Natural killer cell treated with Interleukin-12 subunit alpha and Interleukin-12 subunit beta and Interleukin-15 and Interleukin-18, amount 100 ng/mL, for 72 hours (primary cell): ENCODE measurements around the gene CA14. TPM values are rescaled to one million over a fixed set of nuclear protein-coding genes. Genes with fewer than 3 reads are reported as not detected.
"Not testable (repeated sequence)": the region's sequence is repeated elsewhere in the genome, so short reads cannot be mapped to it uniquely, and the experiment has no call there.

Experiments used
- ATAC-seq, 2 donors: fragments of 150-1000 bp; cut with Tn5 transposase in 1 of 2; sonication (Bioruptor Pico), chemical (Tn5 transposase) in 1 of 2; 2 replicates each; pipeline ENCODE4 v1.10.0; 2021
- DNase-seq: peaks from one replicate; pipeline ENCODE4 v3.0.0; 2022; ENCODE audit warnings: low spot score
- H3K27ac Mint-ChIP-seq, 2 donors: 1 replicate in 1 of 2; 2 replicates in 1 of 2; pipeline ENCODE4 v1.8.0; 2022; ENCODE audit warnings: mixed read lengths in 2 of 2, mild to moderate bottlenecking in 1 of 2, moderate library complexity in 1 of 2
- H3K27me3 Mint-ChIP-seq, 2 donors: 1 replicate in 1 of 2; 2 replicates in 1 of 2; pipeline ENCODE4 v1.8.0; 2022; ENCODE audit warnings: mixed read lengths in 2 of 2
- H3K36me3 Mint-ChIP-seq: one replicate; pipeline ENCODE4 v1.8.0; 2022; ENCODE audit warnings: mixed read lengths
- H3K4me1 Mint-ChIP-seq, 2 donors: 1 replicate in 1 of 2; 2 replicates in 1 of 2; pipeline ENCODE4 v1.8.0; 2022; ENCODE audit warnings: low read depth in 2 of 2, mixed read lengths in 2 of 2, mild to moderate bottlenecking in 1 of 2
- H3K4me3 Mint-ChIP-seq: one replicate; pipeline ENCODE4 v1.8.0; 2022; ENCODE audit warnings: mixed read lengths
- H3K9me3 Mint-ChIP-seq: 2 replicates; pipeline ENCODE4 v1.8.0; 2022; ENCODE audit warnings: mixed read lengths
- total RNA-seq, 2 donors: library from RNA; stranded (reverse); gene quantifications; one replicate each; pipeline ENCODE4 v1.2.3, GENCODE V29; 2022

CA14 gene
- total RNA-seq, 2 donors from 2014 or later: not detected

GRCh38 chr1:150228246-150228645 is 29.3 kb upstream of the CA14 start:
- Mint-ChIP-seq H3K36me3 (peaks cover 33% of the 10 kb centered on the region), H3K4me1 (peaks cover 10 to 19% of the 10 kb centered on the region in 2 donors)
- not testable (repeated sequence) for H3K4me3 Mint-ChIP-seq, H3K9me3 Mint-ChIP-seq, DNase-seq, H3K27ac Mint-ChIP-seq, ATAC-seq, H3K27me3 Mint-ChIP-seq

- H3K27ac Mint-ChIP-seq, DNase-seq, H3K27me3 Mint-ChIP-seq, H3K9me3 Mint-ChIP-seq, ATAC-seq, H3K36me3 Mint-ChIP-seq, H3K4me3 Mint-ChIP-seq: not testable (repeated sequence)
- peaks cover 13 to 18% of the 10 kb centered on the region in 2 donors for H3K4me1 Mint-ChIP-seq
Observed at GRCh38 chr1:150232921-150233320, 24.7 kb upstream of the CA14 start.

- Mint-ChIP-seq H3K9me3 (no peaks in the 10 kb centered on the region), H3K27me3 (peaks cover 0 to 2% of the 10 kb centered on the region in 2 donors), H3K27ac (no peak overlapping the region)
Observed at GRCh38 chr1:150233359-150234308, 23.9 kb upstream of the CA14 start.

GRCh38 chr1:150234309-150234565 is 23.3 kb upstream of the CA14 start:
- H3K4me3 Mint-ChIP-seq: no peak overlapping the region
- no peak for ATAC-seq
- DNase-seq: no peak
- H3K27me3 Mint-ChIP-seq: peaks cover 0 to 2% of the 10 kb centered on the region in 2 donors
- H3K4me1 Mint-ChIP-seq: peaks cover 13 to 18% of the 10 kb centered on the region in 2 donors
- H3K27ac Mint-ChIP-seq: no peak overlapping the region
- H3K36me3 Mint-ChIP-seq: no peaks in the 10 kb centered on the region
- H3K9me3 Mint-ChIP-seq: no peaks in the 10 kb centered on the region

More at GRCh38 chr1:150233359-150234308, 23.9 kb upstream of the CA14 start:
- ATAC-seq (no peak), DNase-seq (no peak)
- Mint-ChIP-seq H3K36me3 (peaks cover 5% of the 10 kb centered on the region), H3K4me1 (peaks cover 13 to 18% of the 10 kb centered on the region in 2 donors), H3K4me3 (no peak overlapping the region)

GRCh38 chr1:150234566-150235293 is 22.8 kb upstream of the CA14 start:
- peak; percentile 97 for DNase-seq
- Mint-ChIP-seq H3K4me1 (peaks cover 13 to 18% of the 10 kb centered on the region in 2 donors), H3K36me3 (no peaks in the 10 kb centered on the region), H3K27ac (no peak overlapping the region), H3K9me3 (no peaks in the 10 kb centered on the region), H3K27me3 (peaks cover 0 to 2% of the 10 kb centered on the region in 2 donors), H3K4me3 (no peak overlapping the region)
- peak; percentile 78 to 83 for ATAC-seq

- Mint-ChIP-seq H3K9me3 (no peaks in the 10 kb centered on the region), H3K27ac (no peak overlapping the region), H3K4me3 (no peak overlapping the region), H3K4me1 (peaks cover 13 to 18% of the 10 kb centered on the region in 2 donors), H3K36me3 (no peaks in the 10 kb centered on the region), H3K27me3 (peaks cover 0 to 2% of the 10 kb centered on the region in 2 donors)
- DNase-seq (no peak), ATAC-seq (peak in 1 of 2 donors; percentile 2)
Observed at GRCh38 chr1:150235294-150235851, 22.2 kb upstream of the CA14 start.

- H3K4me1 Mint-ChIP-seq: peaks cover 13 to 18% of the 10 kb centered on the region in 2 donors
- no peak within 1 kb of the TSS for H3K27ac Mint-ChIP-seq
- H3K9me3 Mint-ChIP-seq: no peaks in the 10 kb centered on the region
- no peak within 1 kb of the TSS for H3K4me3 Mint-ChIP-seq
- peaks cover 0 to 2% of the 10 kb centered on the region in 2 donors for H3K27me3 Mint-ChIP-seq
- peak; percentile 95 for DNase-seq
- H3K36me3 Mint-ChIP-seq: no peaks in the 10 kb centered on the region
- peak; percentile 94 for ATAC-seq
Observed at GRCh38 chr1:150235852-150236613, 21.5 kb upstream of the CA14 start, which contains the start of gene ANP32E. TSS of gene ANP32E (minus strand) at chr1:150236112. CDS start at chr1:150235786, 326 bp downstream.

GRCh38 chr1:150236614-150237100 is 20.9 kb upstream of the CA14 start:
- Mint-ChIP-seq H3K4me1 (peaks cover 13 to 18% of the 10 kb centered on the region in 2 donors), H3K9me3 (no peaks in the 10 kb centered on the region), H3K27me3 (peaks cover 0 to 2% of the 10 kb centered on the region in 2 donors), H3K36me3 (no peaks in the 10 kb centered on the region), H3K4me3 (no peak overlapping the region), H3K27ac (no peak overlapping the region)
- DNase-seq (no peak), ATAC-seq (no peak)

GRCh38 chr1:150237176-150237575 is 20.4 kb upstream of the CA14 start:
- peaks cover 13 to 18% of the 10 kb centered on the region in 2 donors for H3K4me1 Mint-ChIP-seq
- not testable (repeated sequence) for H3K36me3 Mint-ChIP-seq, DNase-seq, H3K27me3 Mint-ChIP-seq, H3K4me3 Mint-ChIP-seq, ATAC-seq, H3K9me3 Mint-ChIP-seq, H3K27ac Mint-ChIP-seq

GRCh38 chr1:150237746-150238145 is 19.8 kb upstream of the CA14 start:
- no peak overlapping the region for H3K27ac Mint-ChIP-seq
- H3K27me3 Mint-ChIP-seq: peaks cover 0 to 2% of the 10 kb centered on the region in 2 donors
- no peaks in the 10 kb centered on the region for H3K9me3 Mint-ChIP-seq
- DNase-seq (no peak), ATAC-seq (no peak)
- H3K4me1 Mint-ChIP-seq: peaks cover 13 to 16% of the 10 kb centered on the region in 2 donors
- H3K4me3 Mint-ChIP-seq: no peak overlapping the region
- H3K36me3 Mint-ChIP-seq: no peaks in the 10 kb centered on the region

- no peak overlapping the region for H3K27ac Mint-ChIP-seq
- no peaks in the 10 kb centered on the region for H3K4me1 Mint-ChIP-seq
- no peak overlapping the region for H3K4me3 Mint-ChIP-seq
- DNase-seq: no peak
- no peaks in the 10 kb centered on the region for H3K36me3 Mint-ChIP-seq
- no peaks in the 10 kb centered on the region for H3K9me3 Mint-ChIP-seq
- H3K27me3 Mint-ChIP-seq: peaks cover 0 to 2% of the 10 kb centered on the region in 2 donors
- no peak for ATAC-seq
Observed at GRCh38 chr1:150243003-150243402, 14.6 kb upstream of the CA14 start.

- DNase-seq (no peak), ATAC-seq (no peak)
- Mint-ChIP-seq H3K27me3 (peaks cover 0 to 4% of the 10 kb centered on the region in 2 donors), H3K4me3 (no peak overlapping the region), H3K9me3 (no peaks in the 10 kb centered on the region), H3K36me3 (no peaks in the 10 kb centered on the region), H3K4me1 (no peaks in the 10 kb centered on the region), H3K27ac (no peak overlapping the region)
Observed at GRCh38 chr1:150249936-150250335, 7.6 kb upstream of the CA14 start.

GRCh38 chr1:150256198-150256553 is 1.4 kb upstream of the CA14 start:
- peak overlapping the region; percentile 76 for H3K4me3 Mint-ChIP-seq
- no peak overlapping the region for H3K27ac Mint-ChIP-seq
- ATAC-seq (no peak), DNase-seq (no peak)
- no peaks in the 10 kb centered on the region for H3K36me3 Mint-ChIP-seq
- peaks cover 31 to 34% of the 10 kb centered on the region in 2 donors for H3K27me3 Mint-ChIP-seq
- no peaks in the 10 kb centered on the region for H3K9me3 Mint-ChIP-seq
- H3K4me1 Mint-ChIP-seq: peaks cover 12 to 17% of the 10 kb centered on the region in 2 donors
